ENCODE measurements around the gene RTN4RL2. TPM values are rescaled to one million over a fixed set of nuclear protein-coding genes. Genes with fewer than 3 reads are reported as not detected.
A peak's percentile ranks its signal among the peaks of the same experiment; 100 is the strongest.

The RTN4RL2 gene
- total and polyA plus RNA-seq, 4 donors = 0.20 to 4.3 (median 1.1) TPM; not detected in 1

DNA sequence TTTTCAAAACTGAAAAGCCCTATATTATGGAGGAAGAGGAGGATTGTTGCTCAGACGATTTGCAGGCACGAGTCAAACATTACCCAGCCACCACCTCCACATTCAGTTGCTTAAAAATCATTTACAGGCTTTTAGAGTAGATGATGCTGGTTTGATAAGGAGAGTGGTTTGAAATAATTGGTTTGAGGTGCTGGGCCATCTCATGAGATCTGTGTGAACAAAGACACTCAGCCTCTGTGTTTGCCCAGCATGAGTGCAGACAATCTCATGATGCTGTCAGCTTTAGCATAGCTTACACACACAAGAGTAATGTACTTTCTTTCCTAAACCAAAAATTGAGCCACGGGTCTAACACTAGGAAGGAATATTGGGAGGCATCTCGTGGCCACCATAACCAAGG lies 37.7 kb upstream of the RTN4RL2 start:
- no peak overlapping the region for H3K27ac ChIP-seq (ENCODE audit: low read depth in 1 of 2, low read length in 2 of 2)
- H3K27me3 ChIP-seq (ENCODE audit: control insufficient read depth in 1 of 2, insufficient read depth in 2 of 2, low read length in 1 of 2) = no peaks in the 10 kb centered on the region
- no peak for DNase-seq
- peaks cover 0 to 14% of the 10 kb centered on the region in 2 donors for H3K4me1 ChIP-seq (ENCODE audit: control insufficient read depth in 1 of 2, insufficient read depth in 2 of 2, low read length in 2 of 2)
- H3K9me3 ChIP-seq (ENCODE audit: control insufficient read depth, low read length) = no peaks in the 10 kb centered on the region
- intact Hi-C loops (cut with DNase I) = no loop called here
- 82 to 84% methylated on average over 4 of the region's 4 CpGs for WGBS, 2 donors
- peaks cover 0 to 2% of the 10 kb centered on the region in 2 donors for H3K36me3 ChIP-seq (ENCODE audit: control insufficient read depth in 1 of 2, insufficient read depth in 2 of 2, low read length in 1 of 2)
- H3K4me3 ChIP-seq (ENCODE audit: low read length in 2 of 2) = no peak overlapping the region
- ATAC-seq (ENCODE audit: low FRiP score) = no peak

DNA sequence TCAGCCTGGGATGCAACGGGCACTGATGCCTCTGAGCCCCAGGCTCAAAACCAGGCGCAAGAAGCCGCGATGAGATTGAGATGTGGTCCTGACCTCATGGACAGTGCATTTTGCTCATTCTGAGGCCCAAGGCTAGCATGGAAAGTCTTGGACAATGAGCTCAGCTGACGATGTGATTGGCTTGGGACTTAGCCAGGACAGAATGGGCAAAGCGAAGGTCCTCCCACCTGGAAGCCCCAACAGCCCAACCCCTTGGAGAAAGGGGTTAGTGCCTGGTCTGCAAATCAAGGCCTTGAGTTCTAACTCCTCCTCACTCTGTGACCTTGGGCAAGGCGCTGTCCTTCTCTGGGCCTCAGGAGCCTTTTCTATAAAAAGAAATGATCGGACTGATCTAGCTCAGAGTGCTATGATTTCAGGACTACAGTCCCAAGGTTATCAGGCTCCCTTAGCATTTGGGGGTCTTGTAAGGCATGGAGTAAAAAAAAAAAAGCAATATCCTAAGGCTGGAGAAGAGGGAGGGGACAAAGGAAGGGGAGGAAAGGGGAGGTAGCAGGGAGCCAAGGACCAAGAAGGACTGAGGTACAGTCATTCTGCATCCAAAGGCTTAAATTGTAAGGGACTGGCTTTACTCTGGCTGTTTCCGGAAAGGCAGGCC lies 36.1 kb upstream of the RTN4RL2 start:
- ATAC-seq (ENCODE audit: low FRiP score) = no peak
- WGBS, 2 donors = 76 to 79% methylated on average over 9 of the region's 9 CpGs

GRCh38 chr11:57424792-57425564 lies 35.4 kb upstream of the RTN4RL2 start:
- Histone ChIP-seq H3K27ac (ENCODE audit: low read depth in 1 of 2, low read length in 2 of 2) (peak overlapping the region in 1 of 2 donors; percentile 96), H3K9me3 (ENCODE audit: control insufficient read depth, low read length) (no peaks in the 10 kb centered on the region), H3K36me3 (ENCODE audit: control insufficient read depth in 1 of 2, insufficient read depth in 2 of 2, low read length in 1 of 2) (peaks cover 0 to 2% of the 10 kb centered on the region in 2 donors), H3K4me1 (ENCODE audit: control insufficient read depth in 1 of 2, insufficient read depth in 2 of 2, low read length in 2 of 2) (peaks cover 0 to 14% of the 10 kb centered on the region in 2 donors), H3K4me3 (ENCODE audit: low read length in 2 of 2) (no peak overlapping the region), H3K27me3 (ENCODE audit: control insufficient read depth in 1 of 2, insufficient read depth in 2 of 2, low read length in 1 of 2) (no peaks in the 10 kb centered on the region)
- DNase-seq (peak; percentile 86 to 89), ATAC-seq (ENCODE audit: low FRiP score) (peak; percentile 73)
- 45 to 48% methylated on average over 15 of the region's 15 CpGs for WGBS, 2 donors
- intact Hi-C loops (cut with DNase I) = loop anchor here in 1 of 2 donors (5.0 kb wide), 1 partner anchor 93 kb away; no protein-coding TSS in a partner anchor

More for the DNA sequence above, 36.1 kb upstream of the RTN4RL2 start:
- DNase-seq = no peak
- Histone ChIP-seq H3K9me3 (ENCODE audit: control insufficient read depth, low read length) (no peaks in the 10 kb centered on the region), H3K4me1 (ENCODE audit: control insufficient read depth in 1 of 2, insufficient read depth in 2 of 2, low read length in 2 of 2) (peaks cover 0 to 14% of the 10 kb centered on the region in 2 donors), H3K4me3 (ENCODE audit: low read length in 2 of 2) (no peak overlapping the region), H3K27me3 (ENCODE audit: control insufficient read depth in 1 of 2, insufficient read depth in 2 of 2, low read length in 1 of 2) (no peaks in the 10 kb centered on the region), H3K27ac (ENCODE audit: low read depth in 1 of 2, low read length in 2 of 2) (peak overlapping the region in 1 of 2 donors; percentile 59), H3K36me3 (ENCODE audit: control insufficient read depth in 1 of 2, insufficient read depth in 2 of 2, low read length in 1 of 2) (peaks cover 0 to 2% of the 10 kb centered on the region in 2 donors)
- intact Hi-C loops (cut with DNase I) = no loop called here

- peak overlapping the region; percentile 20 to 96 for H3K27ac ChIP-seq (ENCODE audit: low read depth in 1 of 2, low read length in 2 of 2)
- DNase-seq = peak; percentile 79 to 85
- H3K4me3 ChIP-seq (ENCODE audit: low read length in 2 of 2) = peak overlapping the region in 1 of 2 donors; percentile 13
- H3K27me3 ChIP-seq (ENCODE audit: control insufficient read depth in 1 of 2, insufficient read depth in 2 of 2, low read length in 1 of 2) = no peaks in the 10 kb centered on the region
- 24 to 26% methylated on average over 15 of the region's 15 CpGs for WGBS, 2 donors
- intact Hi-C loops (cut with DNase I) = loop anchor here in 1 of 2 donors (5.0 kb wide), 1 partner anchor 94 kb away; no protein-coding TSS in a partner anchor
- H3K9me3 ChIP-seq (ENCODE audit: control insufficient read depth, low read length) = no peaks in the 10 kb centered on the region
- H3K4me1 ChIP-seq (ENCODE audit: control insufficient read depth in 1 of 2, insufficient read depth in 2 of 2, low read length in 2 of 2) = peaks cover 0 to 14% of the 10 kb centered on the region in 2 donors
- ATAC-seq (ENCODE audit: low FRiP score) = peak; percentile 69
- no peaks in the 10 kb centered on the region for H3K36me3 ChIP-seq (ENCODE audit: control insufficient read depth in 1 of 2, insufficient read depth in 2 of 2, low read length in 1 of 2)
Measured at GRCh38 chr11:57425565-57426438, 34.5 kb upstream of the RTN4RL2 start.

GRCh38 chr11:57426439-57426928 lies 33.8 kb upstream of the RTN4RL2 start:
- peaks cover 0 to 14% of the 10 kb centered on the region in 2 donors for H3K4me1 ChIP-seq (ENCODE audit: control insufficient read depth in 1 of 2, insufficient read depth in 2 of 2, low read length in 2 of 2)
- ATAC-seq (ENCODE audit: low FRiP score) = no peak

GRCh38 chr11:57426929-57427726 lies 33.2 kb upstream of the RTN4RL2 start, which contains the start of gene SLC43A3:
TSS of gene SLC43A3 (minus strand) at chr11:57427121. CDS start at chr11:57426172, 949 bp downstream.
- intact Hi-C loops (cut with DNase I) = loop anchor here in 1 of 2 donors (5.0 kb wide), 1 partner anchor 95 kb away; no protein-coding TSS in a partner anchor
- WGBS, 2 donors = 1% methylated on average over 35 to 39 of the region's 39 CpGs
- Histone ChIP-seq H3K36me3 (ENCODE audit: control insufficient read depth in 1 of 2, insufficient read depth in 2 of 2, low read length in 1 of 2) (no peaks in the 10 kb centered on the region), H3K4me1 (ENCODE audit: control insufficient read depth in 1 of 2, insufficient read depth in 2 of 2, low read length in 2 of 2) (peaks cover 0 to 14% of the 10 kb centered on the region in 2 donors), H3K4me3 (ENCODE audit: low read length in 2 of 2) (peak within 1 kb of the TSS; percentile 13 to 58), H3K9me3 (ENCODE audit: control insufficient read depth, low read length) (no peaks in the 10 kb centered on the region), H3K27me3 (ENCODE audit: control insufficient read depth in 1 of 2, insufficient read depth in 2 of 2, low read length in 1 of 2) (no peaks in the 10 kb centered on the region), H3K27ac (ENCODE audit: low read depth in 1 of 2, low read length in 2 of 2) (peak within 1 kb of the TSS; percentile 93 to 96)
- peak; percentile 84 for ATAC-seq (ENCODE audit: low FRiP score)
- DNase-seq = peak; percentile 89 to 91

More at GRCh38 chr11:57426439-57426928, 33.8 kb upstream of the RTN4RL2 start:
- Histone ChIP-seq H3K27ac (ENCODE audit: low read depth in 1 of 2, low read length in 2 of 2) (peak overlapping the region; percentile 93 to 96), H3K9me3 (ENCODE audit: control insufficient read depth, low read length) (no peaks in the 10 kb centered on the region), H3K4me3 (ENCODE audit: low read length in 2 of 2) (peak overlapping the region; percentile 13 to 58), H3K36me3 (ENCODE audit: control insufficient read depth in 1 of 2, insufficient read depth in 2 of 2, low read length in 1 of 2) (no peaks in the 10 kb centered on the region), H3K27me3 (ENCODE audit: control insufficient read depth in 1 of 2, insufficient read depth in 2 of 2, low read length in 1 of 2) (no peaks in the 10 kb centered on the region)
- 27 to 29% methylated on average over 16 of the region's 16 CpGs for WGBS, 2 donors
- no peak for DNase-seq
- intact Hi-C loops (cut with DNase I) = loop anchor here in 1 of 2 donors (5.0 kb wide), 1 partner anchor 94 kb away; no protein-coding TSS in a partner anchor

DNA sequence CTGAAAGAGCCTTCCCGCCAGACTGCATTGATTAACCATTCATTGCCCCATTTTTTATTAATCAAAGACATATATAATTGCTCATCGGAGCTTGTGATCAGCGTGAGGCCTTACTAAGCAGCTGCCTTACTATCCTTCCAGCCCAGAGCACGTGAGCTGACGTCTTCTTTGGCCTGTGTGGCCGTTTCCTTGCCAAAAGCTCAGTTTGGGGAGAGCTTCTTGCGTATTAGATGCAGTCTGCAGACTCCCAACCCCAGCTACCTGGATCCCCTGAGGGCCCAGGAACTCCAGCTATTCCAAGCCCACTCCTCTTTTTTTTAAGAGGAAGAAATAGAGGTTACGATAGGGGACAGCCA lies 32.6 kb upstream of the RTN4RL2 start:
- WGBS, 2 donors = 13 to 17% methylated on average over 8 of the region's 8 CpGs
- Histone ChIP-seq H3K9me3 (ENCODE audit: control insufficient read depth, low read length) (no peaks in the 10 kb centered on the region), H3K27ac (ENCODE audit: low read depth in 1 of 2, low read length in 2 of 2) (peak overlapping the region; percentile 93 to 96), H3K27me3 (ENCODE audit: control insufficient read depth in 1 of 2, insufficient read depth in 2 of 2, low read length in 1 of 2) (no peaks in the 10 kb centered on the region), H3K4me3 (ENCODE audit: low read length in 2 of 2) (no peak overlapping the region), H3K4me1 (ENCODE audit: control insufficient read depth in 1 of 2, insufficient read depth in 2 of 2, low read length in 2 of 2) (peaks cover 0 to 14% of the 10 kb centered on the region in 2 donors), H3K36me3 (ENCODE audit: control insufficient read depth in 1 of 2, insufficient read depth in 2 of 2, low read length in 1 of 2) (no peaks in the 10 kb centered on the region)
- DNase-seq (peak; percentile 80 to 85), ATAC-seq (ENCODE audit: low FRiP score) (peak; percentile 69)
- intact Hi-C loops (cut with DNase I) = loop anchor here in 1 of 2 donors (5.0 kb wide), 1 partner anchor 95 kb away; no protein-coding TSS in a partner anchor
